GM21423 (cell line): ENCODE results near the gene NLGN1.

ENCODE experiments used
- ATAC-seq: cut with Tn5 transposase; IDR thresholded peaks from one replicate; pipeline ENCODE4 v1.9.1; 2021; ENCODE audit warnings: mild to moderate bottlenecking, moderate library complexity; ENCODE audit not compliant: unreplicated experiment

NLGN1 gene

DNA sequence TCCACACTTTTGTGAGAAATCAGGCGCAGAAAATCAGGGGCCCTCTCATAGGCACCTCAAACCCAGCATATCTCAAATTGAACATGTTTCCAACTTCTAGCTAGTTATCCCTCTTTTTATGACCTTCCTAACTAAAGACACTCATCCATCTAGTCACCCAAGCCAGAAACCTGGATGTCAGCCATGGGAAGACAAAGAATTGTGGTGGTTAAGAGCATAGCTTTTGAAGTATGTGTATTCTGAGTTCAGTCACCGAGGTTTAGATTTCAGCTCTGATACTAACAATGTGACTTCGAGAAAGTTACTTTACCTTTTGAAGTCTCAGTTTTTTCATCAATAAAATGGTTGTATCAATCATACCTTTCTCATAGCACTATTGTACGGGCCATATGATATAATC is 495.5 kb downstream of the NLGN1 start:
- no peak for ATAC-seq

DNA sequence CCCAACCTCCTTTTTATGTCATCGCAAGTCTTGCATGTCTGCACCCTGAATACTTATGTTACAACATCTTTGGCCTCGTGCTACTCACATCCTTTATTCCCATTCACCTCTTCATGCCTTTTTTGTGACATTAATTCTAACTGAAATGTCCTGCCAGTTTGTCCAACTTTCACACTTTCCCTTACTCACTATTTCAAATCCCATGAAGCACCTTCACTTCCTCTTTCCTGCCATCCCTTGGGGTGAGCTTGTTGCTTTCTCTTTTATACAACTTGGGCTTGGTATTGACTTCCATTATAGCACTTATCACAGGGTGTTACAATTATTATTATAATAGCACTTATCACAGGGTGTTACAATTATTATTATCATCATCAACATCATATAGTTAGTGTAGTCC is 496.3 kb downstream of the NLGN1 start:
- ATAC-seq, result no peak

DNA sequence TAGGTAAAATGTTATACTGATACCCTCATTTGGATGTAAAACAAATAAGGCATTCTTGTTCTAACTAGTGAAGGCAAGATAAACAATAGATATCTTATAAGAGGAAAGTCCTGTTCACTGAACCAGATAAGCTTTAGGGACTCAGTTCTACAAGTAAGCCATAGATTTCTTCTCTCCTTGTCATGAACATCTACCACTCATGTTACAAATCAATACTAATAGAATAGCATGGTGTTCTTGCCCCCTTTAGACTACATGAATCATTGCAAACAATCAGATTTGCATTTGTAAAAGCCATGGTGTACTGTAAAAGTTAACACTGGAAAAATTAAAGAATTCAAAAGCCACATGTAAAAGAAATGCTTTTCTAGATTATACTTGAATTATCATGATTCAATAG is 500.1 kb downstream of the NLGN1 start:
- no peak for ATAC-seq

DNA sequence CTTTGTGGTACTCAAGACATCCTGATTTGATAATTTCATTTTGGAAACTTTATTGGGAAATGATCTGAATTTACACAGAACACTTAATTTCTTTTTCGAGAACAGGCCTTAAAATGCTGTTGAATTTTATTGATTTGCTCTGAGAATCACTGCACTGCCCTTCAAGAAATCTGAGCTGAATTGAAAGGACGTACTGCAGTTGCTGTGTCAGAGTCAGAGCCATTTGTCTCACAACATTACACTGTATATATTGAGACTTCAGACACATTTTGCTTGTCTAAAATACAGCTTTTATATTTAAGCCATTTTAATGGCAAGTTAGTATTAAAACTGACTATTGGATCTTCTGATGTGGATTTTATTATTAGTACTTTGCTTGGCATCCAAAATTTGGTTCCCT is 504.1 kb downstream of the NLGN1 start:
- no peak for ATAC-seq

DNA sequence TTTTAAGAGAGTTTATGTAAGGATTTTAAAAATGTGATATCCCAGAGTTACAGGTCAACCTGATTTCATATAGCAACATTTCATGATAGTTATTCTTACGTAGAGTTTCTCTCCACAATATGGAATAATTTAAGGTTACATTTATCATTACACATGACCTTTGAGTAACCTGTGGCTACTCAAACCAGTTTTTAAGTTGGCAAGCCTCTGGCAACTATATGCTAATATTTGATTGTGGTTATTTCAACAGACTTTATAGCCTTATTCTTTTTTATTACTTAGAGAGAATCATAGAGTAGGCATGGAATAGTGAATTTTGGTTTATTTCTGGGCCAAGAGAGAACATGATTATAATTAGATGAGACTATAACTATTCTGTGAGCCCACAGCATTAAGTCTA is 504.9 kb downstream of the NLGN1 start:
- no peak for ATAC-seq

DNA sequence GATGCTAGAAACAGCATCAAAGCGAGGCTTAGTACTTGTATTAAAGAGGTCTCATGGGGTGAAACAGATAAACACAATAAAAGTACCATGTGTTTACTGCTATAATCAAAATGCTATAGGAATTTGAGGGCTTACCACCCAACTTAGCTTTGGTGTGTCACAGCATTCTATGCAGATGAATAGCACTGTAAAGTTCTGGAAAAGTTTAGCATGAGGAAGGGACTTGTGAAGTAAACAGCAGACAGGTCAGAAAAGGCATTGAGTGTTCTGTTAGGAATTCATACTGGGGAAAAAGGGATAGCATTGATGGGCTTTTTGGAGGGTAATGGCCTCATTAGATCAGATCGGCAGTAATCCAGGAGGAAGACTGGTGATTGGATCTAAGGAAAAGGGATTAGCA is 505.3 kb downstream of the NLGN1 start:
- no peak for ATAC-seq

DNA sequence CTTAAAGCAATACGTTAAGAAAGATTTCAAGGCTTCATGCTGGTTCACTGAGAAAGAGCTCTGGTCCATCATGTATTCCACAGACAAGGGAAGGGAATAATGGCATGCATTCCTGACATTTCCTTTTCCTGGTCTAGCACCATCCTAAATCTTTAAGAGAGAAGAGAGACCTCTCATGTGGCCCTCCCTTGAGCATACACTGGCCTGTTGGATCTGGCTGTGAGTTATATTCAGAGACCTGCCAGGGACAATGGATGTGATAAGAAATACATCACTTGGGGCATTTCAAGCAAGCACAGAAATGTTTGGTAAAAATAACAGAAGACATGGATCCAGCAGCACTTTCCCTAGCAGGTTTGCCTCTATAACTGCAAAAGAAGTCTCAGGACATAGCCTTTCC is 507.8 kb downstream of the NLGN1 start:
- no peak for ATAC-seq

DNA sequence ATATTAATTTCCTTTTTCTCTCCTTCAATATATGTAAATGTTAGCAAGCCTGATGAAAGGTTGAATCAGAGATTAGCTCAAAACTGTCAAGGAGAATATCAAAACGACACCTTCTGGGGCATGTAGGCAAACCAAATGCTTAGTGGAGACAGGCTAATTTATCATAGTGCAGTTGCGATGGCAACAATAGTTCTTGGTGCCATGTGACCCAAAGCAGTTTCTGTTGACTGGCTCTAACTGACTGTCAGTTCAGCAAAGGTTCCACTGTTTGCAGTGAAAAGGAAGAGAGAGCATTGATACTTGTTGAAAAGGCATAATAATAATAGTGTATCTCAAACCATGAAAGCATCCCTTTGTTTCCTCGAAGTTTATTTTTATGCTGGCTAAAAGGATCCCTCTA is 513.9 kb downstream of the NLGN1 start:
- no peak for ATAC-seq

DNA sequence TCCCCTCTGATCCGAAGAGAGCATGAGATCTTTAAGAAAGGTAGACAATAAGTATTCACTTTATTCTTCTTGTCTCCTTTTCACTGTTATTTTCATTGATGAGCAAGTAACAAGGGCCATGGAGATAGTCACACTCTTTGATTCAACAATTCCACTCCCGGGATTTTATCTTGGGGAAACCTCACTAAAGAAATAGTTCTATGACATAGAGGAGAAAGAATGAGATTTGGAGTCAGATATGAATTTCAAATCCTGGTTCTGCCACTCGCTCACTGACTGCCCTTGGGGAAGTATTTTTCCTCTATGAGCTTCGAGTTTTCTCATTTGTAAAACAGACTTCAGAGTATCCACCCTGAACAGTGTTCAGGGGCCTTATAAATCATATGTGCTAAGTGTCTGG is 514.6 kb downstream of the NLGN1 start:
- ATAC-seq, result no peak

DNA sequence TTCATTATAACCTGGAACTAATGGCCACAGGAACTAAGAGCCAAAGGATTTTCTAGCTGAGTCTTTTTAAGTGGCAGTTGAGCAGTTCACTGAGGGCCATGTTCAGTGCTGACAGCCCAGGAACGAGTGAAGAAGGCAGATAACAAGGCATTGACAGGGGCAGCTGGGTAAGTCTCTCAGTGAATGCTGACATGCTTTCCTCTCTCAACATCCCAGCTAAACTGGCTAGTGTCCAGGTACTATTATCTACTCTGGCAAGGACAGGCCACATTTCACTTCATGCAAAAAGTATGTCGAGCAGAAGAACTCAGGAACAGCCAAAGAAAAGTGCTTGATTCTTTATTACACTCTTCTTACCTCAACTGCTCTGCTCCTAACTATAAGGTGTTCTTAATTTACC is 515.9 kb downstream of the NLGN1 start:
- ATAC-seq, result no peak

DNA sequence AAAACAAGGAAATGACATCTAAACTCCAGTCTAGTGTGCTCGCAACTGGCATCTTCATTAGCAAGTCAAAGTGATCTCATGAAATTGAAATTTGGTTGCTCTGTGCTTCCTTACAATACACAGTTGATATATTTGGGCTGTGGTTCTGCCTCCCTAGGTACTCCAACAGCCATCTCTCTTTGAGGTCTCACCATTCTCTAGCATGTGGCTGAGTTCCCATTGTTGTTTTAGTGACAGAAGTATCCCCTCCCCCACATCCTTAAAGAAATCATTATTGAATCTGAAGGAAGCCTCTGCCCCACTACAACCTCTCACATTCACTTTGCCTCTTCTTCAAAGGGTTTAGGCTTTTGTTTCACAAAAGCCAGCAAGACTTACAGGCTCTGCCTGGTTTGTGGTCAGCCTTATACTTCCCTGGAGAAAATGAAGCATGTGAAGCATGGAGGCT is 516.5 kb downstream of the NLGN1 start:
- ATAC-seq, result no peak

DNA sequence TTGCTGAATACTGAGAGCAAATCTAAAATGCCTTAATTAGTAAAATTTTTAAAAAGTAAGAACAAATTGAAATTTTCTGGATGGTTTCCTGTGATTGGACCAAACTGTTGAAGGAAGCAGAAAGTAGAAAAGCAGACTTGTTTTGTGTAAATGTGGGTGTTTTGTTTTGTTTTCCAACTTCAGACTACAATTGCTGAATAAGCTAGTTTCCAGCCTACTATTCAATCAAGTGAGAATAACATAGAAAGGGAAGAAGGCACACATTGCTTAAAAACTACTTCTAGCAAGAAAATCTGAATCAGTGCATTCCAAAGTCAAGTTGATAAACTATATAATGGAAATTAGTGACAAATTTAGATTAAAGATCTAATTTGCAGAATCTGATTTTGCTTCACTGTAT is 519.3 kb downstream of the NLGN1 start:
- ATAC-seq, result no peak

DNA sequence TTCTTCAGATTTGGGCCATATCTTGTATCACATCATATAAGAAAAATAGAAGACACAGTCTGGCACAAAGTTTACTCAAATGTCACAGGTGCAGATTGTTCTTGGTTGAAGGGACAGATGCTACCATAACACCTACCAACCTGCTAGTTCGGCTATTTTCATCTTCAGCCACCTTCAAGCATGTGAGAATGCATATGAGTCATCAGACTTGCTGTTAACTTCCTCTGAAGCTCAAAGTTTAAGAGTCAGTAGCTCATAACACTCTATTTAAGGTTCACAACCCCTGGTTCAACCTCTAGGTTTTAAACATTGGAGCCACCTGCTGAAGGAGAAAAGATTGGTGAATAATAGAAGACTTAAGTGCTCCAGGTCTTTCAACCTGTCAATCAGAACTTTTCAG is 522.8 kb downstream of the NLGN1 start:
- no peak for ATAC-seq

DNA sequence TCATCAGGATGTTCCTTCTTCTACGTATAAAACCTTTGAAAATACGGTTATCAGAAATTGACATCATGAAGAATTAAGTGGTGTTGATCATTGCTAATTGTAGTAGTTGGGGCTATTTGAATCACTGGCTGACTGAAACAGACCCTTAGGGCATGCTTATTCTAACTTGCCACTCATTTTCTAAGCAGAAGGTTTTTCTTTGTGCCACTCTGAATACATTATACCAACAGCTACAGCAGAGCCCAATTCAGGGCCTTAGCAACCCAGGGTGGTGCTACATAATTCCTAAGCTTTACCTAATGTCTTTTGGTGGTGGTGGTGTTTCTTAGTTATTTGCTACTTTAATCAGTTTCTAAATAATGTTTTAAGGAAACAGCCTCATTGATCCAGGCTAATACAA is 524.2 kb downstream of the NLGN1 start:
- no peak for ATAC-seq

DNA sequence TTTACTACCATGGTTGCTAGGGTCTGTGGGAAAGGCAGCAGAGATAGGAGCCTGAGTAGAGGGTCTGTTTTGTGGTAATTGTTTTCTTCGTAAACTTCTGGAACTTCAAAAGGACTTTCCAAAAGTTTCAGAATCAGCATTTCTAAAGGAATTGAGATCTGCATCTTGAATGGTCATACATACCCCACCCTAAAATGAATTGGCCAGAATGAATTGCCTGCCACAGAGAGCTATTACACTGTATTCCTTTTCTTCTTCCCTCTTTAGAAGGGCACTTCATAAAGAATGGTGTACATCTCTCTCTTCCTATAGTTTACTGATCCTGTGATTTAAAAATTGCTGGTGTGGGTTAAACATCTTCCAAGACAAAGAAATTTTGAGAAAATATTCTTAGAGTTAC is 525.7 kb downstream of the NLGN1 start:
- ATAC-seq, result no peak

DNA sequence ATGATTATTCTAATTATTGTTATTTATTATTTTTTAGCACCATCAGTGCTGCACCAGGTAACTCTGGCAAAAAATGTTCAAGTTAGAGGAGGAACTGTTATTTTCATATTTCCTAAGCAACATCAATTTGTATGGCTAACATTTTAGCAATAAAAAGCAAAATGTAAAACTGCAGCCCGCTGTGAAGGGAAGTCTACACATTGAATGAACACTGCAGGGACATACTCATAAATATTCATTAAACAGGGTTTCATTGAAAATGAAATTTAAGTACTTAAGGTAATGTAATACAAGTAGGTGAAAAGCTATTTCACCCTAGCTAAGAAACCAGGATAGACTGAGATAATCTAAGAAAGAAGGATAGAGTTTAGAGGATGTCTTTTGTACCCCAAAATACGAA is 532.7 kb downstream of the NLGN1 start:
- no peak for ATAC-seq

DNA sequence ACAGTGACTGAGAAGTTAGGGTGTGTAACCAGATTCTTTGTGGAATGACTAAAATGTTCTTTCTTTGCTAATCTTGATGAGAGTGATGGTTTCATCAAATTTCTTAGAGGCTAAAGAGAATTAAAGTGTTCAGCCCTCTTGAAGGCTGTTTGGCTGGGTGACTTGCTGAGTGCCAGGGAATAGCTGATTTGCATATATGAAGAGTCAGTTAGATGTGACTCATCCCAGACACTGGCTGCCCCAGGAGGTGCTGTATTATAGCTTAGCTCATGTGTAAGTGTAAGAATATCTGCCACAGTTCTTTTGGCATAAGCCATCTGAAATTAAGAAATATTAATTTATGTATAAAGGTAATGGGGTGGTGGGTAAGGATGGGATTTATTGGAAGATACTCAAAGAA is 535.1 kb downstream of the NLGN1 start:
- ATAC-seq, result no peak

DNA sequence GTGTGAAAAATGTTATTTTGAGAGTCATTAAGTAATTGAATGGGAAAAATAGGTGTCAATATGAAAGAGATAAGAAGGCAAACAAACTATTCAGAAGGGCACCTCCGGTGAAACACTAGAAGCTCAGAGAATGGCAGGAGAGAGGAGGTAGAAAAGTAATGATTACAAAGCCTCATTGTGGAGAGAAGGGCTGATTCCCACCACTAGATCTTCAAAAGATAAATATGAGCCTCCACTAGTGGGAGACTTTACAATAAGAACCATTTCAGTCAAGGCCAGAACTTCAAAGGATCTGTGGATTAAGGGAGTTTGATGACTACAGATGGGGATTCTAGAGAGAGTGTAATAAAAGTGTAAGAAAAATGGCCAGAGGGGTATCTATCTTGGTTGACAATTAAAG is 535.6 kb downstream of the NLGN1 start:
- ATAC-seq, result no peak

DNA sequence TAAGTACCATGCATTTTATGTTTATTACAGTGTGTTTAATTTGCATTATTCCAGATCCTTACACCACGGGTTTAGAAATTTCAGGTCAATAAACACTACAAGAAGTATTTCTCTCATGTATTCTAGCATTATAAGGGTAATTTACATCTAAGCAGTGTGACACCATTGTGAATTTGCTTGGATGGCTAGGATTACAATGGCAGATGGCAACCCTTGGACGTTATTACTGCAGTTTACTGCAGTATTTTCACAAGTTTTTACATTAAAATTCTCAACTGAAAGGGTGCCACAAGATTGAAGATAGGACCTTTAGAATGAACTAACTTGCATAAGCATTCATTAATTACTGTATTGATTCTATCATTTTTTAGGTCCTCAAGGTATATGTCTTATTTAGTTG is 538.8 kb downstream of the NLGN1 start:
- ATAC-seq, result no peak

DNA sequence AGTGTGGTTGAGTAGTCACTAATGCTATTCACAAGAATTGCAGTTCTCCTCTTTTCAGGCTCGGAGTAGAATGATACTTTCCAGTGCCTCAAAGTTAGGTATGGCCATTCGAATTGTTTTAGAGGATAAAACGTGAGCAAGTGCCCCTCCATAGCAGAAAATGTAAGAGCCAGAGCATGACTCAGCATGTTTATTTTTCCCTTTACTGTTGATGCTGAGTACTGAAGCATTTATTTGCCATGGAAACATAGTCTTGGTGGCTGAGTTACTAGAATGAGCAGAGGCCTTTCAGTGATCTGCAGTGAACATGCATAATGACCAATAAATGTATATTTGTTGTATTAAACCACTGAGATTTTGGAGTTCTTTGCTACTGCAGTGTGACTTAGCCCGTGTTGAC is 540.6 kb downstream of the NLGN1 start:
- no peak for ATAC-seq

DNA sequence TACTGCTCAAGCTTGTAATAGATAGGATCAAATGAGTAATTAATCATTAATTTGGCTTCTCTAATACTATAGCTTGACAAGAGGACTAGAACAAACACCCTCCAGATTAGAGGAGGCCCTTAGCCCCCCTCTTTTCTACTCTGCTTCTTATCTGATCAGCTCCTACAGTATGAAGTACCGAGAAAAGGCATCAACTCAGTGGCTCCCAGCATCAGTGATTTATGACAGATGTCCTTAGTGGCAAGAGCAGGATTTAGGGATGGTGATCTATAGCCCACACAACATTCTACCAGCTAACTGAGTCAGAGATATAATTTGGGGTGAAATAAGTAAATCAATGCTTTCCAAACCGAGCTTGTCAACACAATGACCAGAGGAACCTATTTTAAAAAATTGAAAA is 541.1 kb downstream of the NLGN1 start:
- no peak for ATAC-seq

DNA sequence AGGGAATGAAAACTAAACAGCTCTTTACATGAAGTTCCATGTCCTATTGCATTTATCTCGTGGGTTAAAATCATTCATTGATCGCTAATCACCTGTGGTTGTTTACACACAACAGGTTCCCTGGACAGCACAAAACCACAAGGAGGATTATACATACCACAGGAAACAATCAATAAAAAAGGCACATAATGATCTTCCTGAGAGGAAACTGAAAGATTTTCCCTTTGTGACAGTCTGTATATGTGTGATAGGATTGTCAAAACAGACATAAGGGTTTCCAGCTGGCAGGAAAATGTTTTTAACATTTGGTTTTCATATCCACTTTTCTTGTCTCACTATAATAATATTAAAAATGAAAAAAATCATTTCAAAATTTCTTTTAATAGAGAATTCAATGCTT is 541.8 kb downstream of the NLGN1 start:
- no peak for ATAC-seq

DNA sequence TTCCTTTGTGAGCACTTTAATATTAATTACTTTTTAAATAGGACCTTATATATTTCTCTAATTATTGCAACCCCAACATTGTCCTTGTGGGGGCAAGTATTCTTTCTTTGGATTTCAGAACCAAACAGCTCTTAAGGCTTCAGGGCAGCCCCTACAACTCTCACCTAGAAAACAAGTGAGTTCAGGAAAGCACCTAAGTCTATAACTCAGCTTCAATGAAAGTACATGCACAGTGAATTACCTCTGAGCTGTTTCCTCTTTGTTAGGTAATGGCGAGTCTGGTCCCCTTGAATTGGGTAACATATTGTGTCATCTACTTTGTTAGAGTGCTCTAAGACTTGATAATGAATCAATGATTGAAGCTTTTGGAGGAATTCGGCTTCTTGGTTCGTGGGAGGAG is 545.7 kb downstream of the NLGN1 start:
- ATAC-seq, result no peak

DNA sequence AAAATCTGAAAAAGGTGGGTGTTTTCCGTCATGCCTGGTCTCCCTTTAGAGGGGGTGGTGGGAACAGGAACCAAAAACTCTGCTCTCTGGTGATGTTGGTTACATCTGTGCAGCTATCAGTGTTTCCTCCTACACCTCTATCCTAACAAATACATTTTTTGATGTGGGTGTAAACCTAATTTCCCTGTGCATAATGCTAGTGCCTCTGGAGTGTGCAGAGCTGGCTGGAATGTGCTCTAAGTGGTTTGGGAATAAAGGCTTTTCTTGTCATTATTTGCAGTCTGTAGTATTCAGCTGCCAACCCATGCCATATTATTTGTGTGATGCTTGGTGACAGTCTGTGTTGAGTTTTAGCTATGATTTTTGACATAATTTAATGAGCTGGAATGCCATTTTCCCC is 547.6 kb downstream of the NLGN1 start:
- no peak for ATAC-seq
